ENCODE results near the gene PERCC1. TPM values are rescaled to one million over a fixed set of nuclear protein-coding genes. Genes with fewer than 3 reads are reported as not detected.
"Not testable (repeated sequence)": the region's sequence is repeated elsewhere in the genome, so short reads cannot be mapped to it uniquely, and the experiment has no call there.

PERCC1 gene
- total RNA-seq, 1 experiment from 2014 or later, result not detected

- in situ Hi-C loops (cut with HindIII; ENCODE audit: low pct_unique_long_range_greater_than_20kb, low sequenced_read_pairs), result no loop called here
- DNase-seq (ENCODE audit: low read depth), result no peak
Measured at GRCh38 chr16:1457489-1458245, 26.8 kb downstream of the PERCC1 start.

GRCh38 chr16:1458336-1458976 lies 27.6 kb downstream of the PERCC1 start:
- no peak for DNase-seq (ENCODE audit: low read depth)
- in situ Hi-C loops (cut with HindIII; ENCODE audit: low pct_unique_long_range_greater_than_20kb, low sequenced_read_pairs), result no loop called here

- in situ Hi-C loops (cut with HindIII; ENCODE audit: low pct_unique_long_range_greater_than_20kb, low sequenced_read_pairs), result no loop called here
- no peak for DNase-seq (ENCODE audit: low read depth)
Measured at GRCh38 chr16:1458977-1459341, 28.1 kb downstream of the PERCC1 start.

- no peak for DNase-seq (ENCODE audit: low read depth)
- in situ Hi-C loops (cut with HindIII; ENCODE audit: low pct_unique_long_range_greater_than_20kb, low sequenced_read_pairs), result no loop called here
Measured at GRCh38 chr16:1459967-1460366, 29.1 kb downstream of the PERCC1 start.

GRCh38 chr16:1460602-1461138 lies 29.8 kb downstream of the PERCC1 start:
- DNase-seq (ENCODE audit: low read depth), result no peak
- in situ Hi-C loops (cut with HindIII; ENCODE audit: low pct_unique_long_range_greater_than_20kb, low sequenced_read_pairs), result no loop called here

GRCh38 chr16:1461146-1461545 lies 30.3 kb downstream of the PERCC1 start:
- in situ Hi-C loops (cut with HindIII; ENCODE audit: low pct_unique_long_range_greater_than_20kb, low sequenced_read_pairs), result no loop called here
- DNase-seq (ENCODE audit: low read depth), result no peak

GRCh38 chr16:1464196-1464893 lies 33.5 kb downstream of the PERCC1 start:
- DNase-seq (ENCODE audit: low read depth), result no peak
- in situ Hi-C loops (cut with HindIII; ENCODE audit: low pct_unique_long_range_greater_than_20kb, low sequenced_read_pairs), result no loop called here

GRCh38 chr16:1464894-1465566 lies 34.2 kb downstream of the PERCC1 start:
- in situ Hi-C loops (cut with HindIII; ENCODE audit: low pct_unique_long_range_greater_than_20kb, low sequenced_read_pairs), result no loop called here
- no peak for DNase-seq (ENCODE audit: low read depth)

- no peak for DNase-seq (ENCODE audit: low read depth)
- in situ Hi-C loops (cut with HindIII; ENCODE audit: low pct_unique_long_range_greater_than_20kb, low sequenced_read_pairs), result no loop called here
Measured at GRCh38 chr16:1465567-1465915, 34.7 kb downstream of the PERCC1 start.

- in situ Hi-C loops (cut with HindIII; ENCODE audit: low pct_unique_long_range_greater_than_20kb, low sequenced_read_pairs), result no loop called here
- no peak for DNase-seq (ENCODE audit: low read depth)
Measured at GRCh38 chr16:1466054-1466453, 35.2 kb downstream of the PERCC1 start.

GRCh38 chr16:1466968-1467521 lies 36.2 kb downstream of the PERCC1 start:
- DNase-seq (ENCODE audit: low read depth), result peak; percentile 52
- in situ Hi-C loops (cut with HindIII; ENCODE audit: low pct_unique_long_range_greater_than_20kb, low sequenced_read_pairs), result no loop called here

GRCh38 chr16:1468426-1468810 lies 37.5 kb downstream of the PERCC1 start:
- DNase-seq (ENCODE audit: low read depth), result no peak
- in situ Hi-C loops (cut with HindIII; ENCODE audit: low pct_unique_long_range_greater_than_20kb, low sequenced_read_pairs), result no loop called here

GRCh38 chr16:1469141-1469540 lies 38.3 kb downstream of the PERCC1 start:
- in situ Hi-C loops (cut with HindIII; ENCODE audit: low pct_unique_long_range_greater_than_20kb, low sequenced_read_pairs); DNase-seq (ENCODE audit: low read depth): not testable (repeated sequence)

GRCh38 chr16:1469693-1470201 lies 38.9 kb downstream of the PERCC1 start:
- in situ Hi-C loops (cut with HindIII; ENCODE audit: low pct_unique_long_range_greater_than_20kb, low sequenced_read_pairs), result no loop called here
- no peak for DNase-seq (ENCODE audit: low read depth)

- in situ Hi-C loops (cut with HindIII; ENCODE audit: low pct_unique_long_range_greater_than_20kb, low sequenced_read_pairs), result no loop called here
- no peak for DNase-seq (ENCODE audit: low read depth)
Measured at GRCh38 chr16:1470481-1471251, 39.8 kb downstream of the PERCC1 start.

- in situ Hi-C loops (cut with HindIII; ENCODE audit: low pct_unique_long_range_greater_than_20kb, low sequenced_read_pairs), result no loop called here
- DNase-seq (ENCODE audit: low read depth), result no peak
Measured at GRCh38 chr16:1471569-1472194, 40.8 kb downstream of the PERCC1 start.

- DNase-seq (ENCODE audit: low read depth), result no peak
- in situ Hi-C loops (cut with HindIII; ENCODE audit: low pct_unique_long_range_greater_than_20kb, low sequenced_read_pairs), result no loop called here
Measured at GRCh38 chr16:1472974-1473373, 42.1 kb downstream of the PERCC1 start.
